ENCODE measurements around the gene SLC2A8. TPM values are rescaled to one million over a fixed set of nuclear protein-coding genes. Genes with fewer than 3 reads are reported as not detected.

SLC2A8 gene
- total RNA-seq, 1 experiment from 2014 or later, result 10.8 TPM

DNA sequence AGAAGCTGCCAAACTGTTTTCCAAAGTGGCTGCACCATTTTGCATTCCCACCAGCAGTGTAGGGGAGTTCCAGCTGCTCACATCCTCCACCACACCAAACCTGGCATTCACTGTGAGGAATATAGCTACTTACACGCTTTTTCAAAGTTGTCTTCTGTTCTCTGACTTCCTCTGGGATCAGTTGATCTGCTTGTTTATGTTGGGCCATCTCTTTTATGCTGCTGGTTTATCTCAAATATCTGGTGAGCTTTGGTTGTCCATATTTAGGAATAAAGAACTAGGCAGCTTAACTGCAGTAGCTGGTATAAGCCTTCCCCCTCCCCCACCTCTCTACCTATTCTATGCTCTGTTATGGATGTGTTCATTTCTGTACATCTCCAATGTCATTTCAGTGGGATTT is 18.7 kb downstream of the SLC2A8 start:
- Histone ChIP-seq H3K36me3 (no peaks in the 10 kb centered on the region), H3K4me3 (no peak overlapping the region), H3K9me3 (no peaks in the 10 kb centered on the region), H3K27me3 (no peaks in the 10 kb centered on the region)
- DNase-seq, result no peak

GRCh38 chr9:127417131-127418036 is 20.4 kb downstream of the SLC2A8 start:
- no peak overlapping the region for H3K4me3 ChIP-seq
- H3K9me3 ChIP-seq, result no peaks in the 10 kb centered on the region
- peak; percentile 82 for DNase-seq
- no peaks in the 10 kb centered on the region for H3K36me3 ChIP-seq
- H3K27me3 ChIP-seq, result no peaks in the 10 kb centered on the region

DNA sequence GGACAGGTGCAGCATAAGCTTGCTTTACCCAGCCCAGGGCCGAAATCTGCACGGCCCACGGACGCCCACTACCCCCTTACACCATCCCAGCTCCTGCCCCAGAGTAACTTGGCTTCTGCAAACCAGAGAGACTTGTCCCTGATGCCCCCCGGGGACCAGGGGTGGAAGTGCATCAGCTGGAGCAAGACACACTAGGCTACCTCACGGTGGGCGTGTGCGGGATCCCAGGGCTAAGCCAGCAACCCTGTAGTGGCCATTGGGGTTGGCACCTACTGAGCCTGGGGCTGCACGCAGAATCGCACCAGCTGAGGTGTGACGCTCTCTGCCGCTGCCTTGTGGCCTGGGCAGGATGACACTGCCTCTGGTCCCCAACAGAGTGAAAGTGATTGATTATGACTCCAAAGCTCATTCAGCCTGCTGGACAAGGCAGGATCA is 21.1 kb downstream of the SLC2A8 start:
- Histone ChIP-seq H3K4me3 (no peak overlapping the region), H3K9me3 (no peaks in the 10 kb centered on the region), H3K36me3 (no peaks in the 10 kb centered on the region), H3K27me3 (no peaks in the 10 kb centered on the region)
- DNase-seq, result peak; percentile 36

GRCh38 chr9:127419348-127419747 is 22.4 kb downstream of the SLC2A8 start:
- H3K36me3 ChIP-seq, result no peaks in the 10 kb centered on the region
- no peaks in the 10 kb centered on the region for H3K9me3 ChIP-seq
- no peaks in the 10 kb centered on the region for H3K27me3 ChIP-seq
- H3K4me3 ChIP-seq, result no peak overlapping the region
- DNase-seq, result no peak

- no peaks in the 10 kb centered on the region for H3K27me3 ChIP-seq
- no peak overlapping the region for H3K4me3 ChIP-seq
- no peaks in the 10 kb centered on the region; the same call in 1 of the 2 replicates for H3K36me3 ChIP-seq
- H3K9me3 ChIP-seq, result no peaks in the 10 kb centered on the region
- no peak for DNase-seq
Measured at GRCh38 chr9:127421057-127421456, 24.1 kb downstream of the SLC2A8 start.

- H3K4me3 ChIP-seq, result no peak overlapping the region; the same call in 1 of the 2 replicates
- no peak for DNase-seq
- no peaks in the 10 kb centered on the region; the same call in 1 of the 2 replicates for H3K36me3 ChIP-seq
- no peaks in the 10 kb centered on the region for H3K27me3 ChIP-seq
- H3K9me3 ChIP-seq, result no peaks in the 10 kb centered on the region
Measured at GRCh38 chr9:127422133-127422782, 25.3 kb downstream of the SLC2A8 start.

DNA sequence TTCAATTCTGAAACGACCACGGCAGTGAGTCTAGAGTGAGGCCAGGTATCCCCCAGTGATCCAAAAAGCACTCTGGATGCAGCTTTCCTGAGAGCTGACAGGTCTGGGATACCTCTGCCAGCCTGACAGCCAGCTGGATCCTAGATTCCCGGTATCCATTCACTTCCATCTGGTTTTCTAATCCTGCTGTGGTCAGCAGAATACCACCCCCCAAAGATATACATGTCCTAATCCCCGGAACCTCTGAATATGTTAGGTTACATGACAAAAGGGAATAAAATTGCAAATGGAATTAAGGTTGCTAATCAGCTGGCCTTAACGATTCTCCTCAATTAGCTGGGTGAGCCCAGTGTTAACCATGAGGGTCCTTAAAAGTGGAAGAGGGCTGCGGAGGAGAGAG is 25.8 kb downstream of the SLC2A8 start:
- Histone ChIP-seq H3K36me3 (no peaks in the 10 kb centered on the region; the same call in 1 of the 2 replicates), H3K27me3 (no peaks in the 10 kb centered on the region), H3K9me3 (no peaks in the 10 kb centered on the region), H3K4me3 (peak overlapping the region; percentile 94)
- no peak for DNase-seq

- Histone ChIP-seq H3K4me3 (peak overlapping the region; percentile 94), H3K9me3 (no peaks in the 10 kb centered on the region), H3K36me3 (no peaks in the 10 kb centered on the region; the same call in none of the 2 replicates), H3K27me3 (no peaks in the 10 kb centered on the region)
- no peak for DNase-seq
Measured at GRCh38 chr9:127423476-127423933, 26.5 kb downstream of the SLC2A8 start.

DNA sequence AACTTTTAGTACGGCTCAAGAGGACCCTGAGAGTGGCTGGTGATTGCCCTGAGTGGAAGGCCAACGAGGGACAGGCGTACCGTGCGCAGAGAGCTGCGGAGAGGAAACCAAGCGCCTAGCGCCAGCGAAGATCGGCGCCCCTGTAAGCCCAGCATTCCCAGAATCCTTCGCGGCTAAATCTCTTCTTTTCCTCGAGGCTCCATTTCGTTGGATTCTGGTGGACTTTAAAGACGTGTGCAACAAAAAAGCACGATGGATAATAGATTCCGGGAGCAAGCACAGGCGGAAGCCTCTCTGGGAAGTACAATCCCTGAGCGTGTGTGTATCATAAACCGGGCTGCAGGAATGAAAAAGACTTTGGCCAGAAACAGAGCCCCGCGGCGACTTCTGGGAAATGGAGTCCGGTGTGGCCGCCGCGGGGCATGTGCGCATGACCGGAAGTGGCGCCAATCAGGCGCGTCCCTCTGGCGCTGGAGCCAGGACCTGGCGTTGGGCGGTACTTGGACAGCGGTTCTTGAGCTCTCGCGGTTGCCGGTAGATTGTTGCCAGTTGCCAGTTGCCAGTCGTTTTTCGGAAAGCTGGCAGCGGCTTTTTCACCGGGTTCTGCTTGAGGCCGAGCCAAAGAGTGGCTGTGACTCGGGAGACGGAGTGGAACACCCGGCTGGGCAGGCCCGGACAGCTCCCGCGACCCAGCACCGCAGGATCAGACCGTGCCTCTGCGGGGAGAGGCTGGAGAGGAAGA is 27.1 kb downstream of the SLC2A8 start, which contains the start of gene ZNF79:
TSS of gene ZNF79 (plus strand) at position 449 of the 742 bp plus-strand sequence. CDS start 406 bp downstream, outside the sequence.
- peak; percentile 94 for DNase-seq
- H3K36me3 ChIP-seq, result no peaks in the 10 kb centered on the region; the same call in none of the 2 replicates
- no peaks in the 10 kb centered on the region for H3K27me3 ChIP-seq
- H3K9me3 ChIP-seq, result no peaks in the 10 kb centered on the region
- H3K4me3 ChIP-seq, result peak within 1 kb of the TSS; percentile 94

- Histone ChIP-seq H3K27me3 (no peaks in the 10 kb centered on the region), H3K4me3 (peak overlapping the region; percentile 94), H3K9me3 (no peaks in the 10 kb centered on the region), H3K36me3 (no peaks in the 10 kb centered on the region; the same call in none of the 2 replicates)
- DNase-seq, result no peak
Measured at GRCh38 chr9:127424676-127424999, 27.7 kb downstream of the SLC2A8 start.

DNA sequence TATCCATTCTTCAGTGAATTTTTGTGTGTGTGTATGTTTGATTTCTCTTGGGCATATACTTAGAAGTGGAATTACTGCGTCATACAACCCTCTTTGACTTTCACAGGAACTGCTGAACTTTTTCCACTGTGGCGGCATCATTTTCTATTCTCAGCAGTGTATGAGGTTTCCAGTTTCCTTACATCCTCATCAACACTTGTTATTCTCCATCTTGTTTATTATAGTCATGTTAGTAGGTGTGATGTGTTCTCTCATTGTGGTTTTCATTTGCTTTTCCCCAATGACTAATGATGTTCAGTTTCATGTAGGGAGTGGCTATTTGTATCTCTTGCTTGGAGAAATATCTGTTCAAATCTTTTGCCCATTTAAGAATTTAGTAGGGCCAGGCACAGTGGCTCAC is 29.8 kb downstream of the SLC2A8 start:
- Histone ChIP-seq H3K27me3 (no peaks in the 10 kb centered on the region), H3K36me3 (peaks cover 9% of the 10 kb centered on the region), H3K9me3 (no peaks in the 10 kb centered on the region), H3K4me3 (no peak overlapping the region)
- no peak for DNase-seq

- H3K9me3 ChIP-seq, result no peaks in the 10 kb centered on the region
- no peak for DNase-seq
- H3K36me3 ChIP-seq, result peaks cover 12% of the 10 kb centered on the region
- no peak overlapping the region for H3K4me3 ChIP-seq
- H3K27me3 ChIP-seq, result no peaks in the 10 kb centered on the region
Measured at GRCh38 chr9:127428348-127428747, 31.4 kb downstream of the SLC2A8 start.

GRCh38 chr9:127430415-127430814 is 33.4 kb downstream of the SLC2A8 start:
- DNase-seq, result no peak
- Histone ChIP-seq H3K27me3 (no peaks in the 10 kb centered on the region), H3K9me3 (no peaks in the 10 kb centered on the region), H3K4me3 (no peak overlapping the region), H3K36me3 (peaks cover 19% of the 10 kb centered on the region)

DNA sequence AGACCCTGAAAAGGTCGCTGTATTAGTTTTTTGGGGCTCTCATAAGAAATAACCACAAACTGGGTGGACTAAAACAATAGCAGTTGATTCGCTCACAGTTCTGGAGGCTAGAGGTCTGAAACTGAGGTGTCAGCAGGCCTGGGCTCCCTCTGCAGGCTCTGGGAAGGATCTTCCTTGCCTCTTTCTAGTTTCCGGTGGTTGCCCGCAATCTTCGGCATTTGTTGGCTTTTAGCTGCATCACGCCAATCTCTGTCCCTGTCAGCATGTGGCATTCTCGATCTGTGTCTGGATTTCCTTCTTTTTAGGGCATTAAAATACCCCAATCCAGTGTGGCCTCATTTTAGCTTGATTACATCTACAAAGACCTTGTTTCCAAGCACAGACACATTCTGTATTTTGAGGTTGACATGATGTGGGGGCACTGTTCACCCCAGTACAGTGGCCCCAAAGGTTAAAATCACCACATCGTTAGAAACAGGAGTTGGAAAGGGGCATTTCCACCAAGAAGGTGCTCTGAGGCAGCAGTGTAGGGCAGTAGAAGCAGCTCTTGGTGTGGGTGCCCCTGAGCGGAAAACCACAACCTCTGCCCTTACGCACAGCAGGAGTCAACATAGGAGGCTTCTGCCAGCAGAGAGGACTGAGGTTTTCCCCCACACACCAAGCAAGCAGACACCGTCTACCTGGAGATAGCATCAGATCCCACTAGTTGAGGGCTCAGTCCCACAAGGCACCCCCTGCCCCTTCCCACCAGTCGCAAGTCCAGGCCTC is 40.7 kb downstream of the SLC2A8 start:
- Histone ChIP-seq H3K36me3 (peaks cover 48% of the 10 kb centered on the region), H3K4me3 (no peak overlapping the region), H3K9me3 (no peaks in the 10 kb centered on the region), H3K27me3 (no peaks in the 10 kb centered on the region)
- DNase-seq, result no peak

DNA sequence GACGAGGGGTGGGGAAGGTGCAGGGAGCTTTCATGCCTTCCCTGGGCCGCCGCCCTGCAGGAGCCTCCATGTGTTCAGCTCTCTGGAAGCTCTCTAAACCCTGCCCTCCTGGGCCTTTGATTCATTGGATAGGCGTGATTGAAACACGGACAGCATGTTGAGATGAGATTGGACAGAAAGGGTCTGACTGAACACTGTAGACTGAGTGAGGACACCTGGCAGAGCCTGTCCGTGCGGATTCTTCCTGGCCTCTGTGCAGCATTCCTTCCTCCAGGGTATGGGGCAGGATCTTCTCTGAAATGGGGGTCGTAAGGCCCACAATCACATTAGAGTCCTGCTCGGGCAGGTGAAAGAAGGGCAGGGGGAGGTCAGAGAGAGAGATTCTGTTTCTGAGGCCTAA is 41.4 kb downstream of the SLC2A8 start:
- DNase-seq, result no peak
- Histone ChIP-seq H3K9me3 (no peaks in the 10 kb centered on the region), H3K4me3 (no peak overlapping the region), H3K36me3 (peaks cover 52% of the 10 kb centered on the region), H3K27me3 (no peaks in the 10 kb centered on the region)

DNA sequence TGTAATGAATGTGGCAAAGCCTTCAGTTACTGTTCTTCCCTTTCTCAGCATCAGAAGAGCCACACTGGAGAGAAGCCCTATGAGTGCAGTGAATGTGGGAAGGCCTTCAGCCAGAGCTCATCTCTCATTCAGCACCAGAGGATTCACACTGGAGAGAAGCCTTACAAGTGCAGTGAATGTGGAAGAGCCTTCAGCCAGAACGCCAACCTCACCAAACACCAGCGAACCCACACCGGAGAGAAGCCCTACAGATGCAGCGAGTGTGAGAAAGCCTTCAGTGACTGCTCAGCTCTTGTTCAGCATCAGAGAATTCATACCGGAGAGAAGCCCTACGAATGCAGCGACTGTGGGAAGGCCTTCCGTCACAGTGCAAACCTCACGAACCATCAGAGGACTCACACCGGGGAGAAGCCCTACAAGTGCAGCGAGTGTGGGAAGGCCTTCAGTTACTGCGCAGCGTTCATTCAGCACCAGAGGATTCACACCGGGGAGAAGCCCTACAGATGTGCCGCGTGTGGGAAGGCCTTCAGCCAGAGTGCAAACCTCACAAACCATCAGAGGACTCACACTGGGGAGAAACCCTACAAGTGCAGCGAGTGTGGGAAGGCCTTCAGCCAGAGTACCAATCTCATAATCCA is 47.4 kb downstream of the SLC2A8 start:
- no peak for DNase-seq
- H3K36me3 ChIP-seq, result peaks cover 75% of the 10 kb centered on the region
- H3K9me3 ChIP-seq, result no peaks in the 10 kb centered on the region; the same call in 1 of the 2 replicates

More for the DNA sequence above, 47.4 kb downstream of the SLC2A8 start:
- Histone ChIP-seq H3K27me3 (no peaks in the 10 kb centered on the region), H3K4me3 (no peak overlapping the region)

Data from MG63 (cell line).